ENCODE measurements around the gene RASA1.

Gene RASA1

DNA sequence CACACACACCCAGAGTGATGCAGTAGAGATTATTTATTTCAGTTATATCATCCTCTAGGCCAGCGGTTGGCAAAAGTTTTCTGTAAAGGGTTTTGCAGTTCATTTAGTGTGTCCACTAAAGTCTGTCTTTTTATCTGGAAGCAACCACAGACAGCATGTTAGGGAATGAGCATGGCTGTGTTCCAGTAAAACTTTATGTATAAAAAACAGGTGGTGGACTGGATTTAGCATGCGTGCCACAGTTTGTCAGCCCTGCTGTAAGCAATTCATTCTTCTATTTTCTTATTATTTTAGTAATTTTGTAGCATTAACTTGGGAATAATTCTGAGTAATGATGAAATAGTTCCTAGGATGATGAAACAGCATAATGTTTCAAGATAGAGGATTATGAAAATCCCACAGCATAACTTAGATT lies 93.4 kb downstream of the RASA1 start:
- DNase-seq (ENCODE audit: low spot score) = no peak

DNA sequence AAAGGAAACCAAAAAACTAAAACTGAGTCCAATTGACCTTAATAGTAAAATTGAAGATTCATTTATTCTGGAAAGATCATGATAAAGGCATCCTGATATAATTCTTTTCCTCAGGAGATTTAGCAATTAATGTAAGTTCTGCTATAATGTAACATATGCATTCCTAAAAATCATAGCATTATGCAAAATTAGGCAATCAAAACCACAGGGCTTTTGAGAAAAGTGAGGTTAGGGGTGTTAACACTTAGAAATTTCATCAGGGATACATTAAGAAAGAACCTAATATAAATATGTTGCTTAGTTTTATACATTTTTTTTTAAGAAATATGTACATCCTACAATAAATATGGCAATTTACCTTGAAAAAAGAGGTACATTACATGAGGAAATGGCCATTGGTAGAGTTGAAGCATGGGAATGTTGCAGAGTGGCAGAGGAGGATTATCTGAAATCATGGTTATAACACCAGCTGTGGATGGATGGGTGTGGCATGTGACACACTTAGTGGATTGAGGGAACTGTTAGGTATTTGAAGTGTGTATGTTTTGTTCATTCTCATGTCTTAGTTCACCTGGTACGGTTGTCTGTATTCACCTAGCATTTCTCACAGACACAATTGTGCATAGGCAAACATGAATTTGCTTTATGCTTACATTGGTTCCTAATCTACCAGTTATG lies 94.0 kb downstream of the RASA1 start:
- DNase-seq (ENCODE audit: low spot score) = no peak

DNA sequence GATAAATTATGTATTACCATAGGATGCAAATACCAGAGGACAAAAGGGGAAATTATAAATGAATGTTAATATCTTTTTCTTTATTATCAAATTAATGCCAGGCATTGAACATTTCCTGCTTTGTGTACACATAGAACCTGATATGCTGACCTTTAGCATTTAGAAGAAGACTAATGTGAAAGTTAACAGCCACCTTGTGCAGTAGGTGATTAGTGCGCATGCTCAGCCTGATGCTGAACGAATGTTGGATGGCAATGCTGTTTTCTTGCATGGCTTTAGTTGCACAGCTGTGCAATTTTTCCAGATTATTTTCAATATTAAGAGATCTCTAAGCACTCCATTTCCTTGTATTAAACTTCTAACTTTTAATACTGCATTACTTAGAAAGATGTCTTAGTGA lies 99.6 kb downstream of the RASA1 start:
- DNase-seq (ENCODE audit: low spot score) = no peak

DNA sequence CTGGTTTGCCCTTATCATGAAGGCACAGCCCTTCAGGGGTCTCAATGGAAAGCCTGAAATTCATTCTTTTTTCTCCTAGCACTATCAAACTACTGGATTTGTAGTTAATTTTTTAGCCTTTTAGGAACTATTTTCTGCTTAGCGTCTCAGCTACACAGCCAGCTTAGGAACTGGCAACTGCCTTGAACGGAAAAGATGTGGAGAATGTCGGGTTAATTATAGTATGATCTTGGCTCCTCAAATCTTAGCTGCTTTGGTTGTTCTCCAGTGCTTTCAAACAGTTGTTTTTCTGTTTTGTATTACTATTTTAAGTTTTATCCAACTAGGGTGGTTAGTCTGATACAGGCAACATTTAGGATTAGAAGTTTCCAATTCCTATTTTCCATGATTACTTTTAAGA lies 100.9 kb downstream of the RASA1 start:
- DNase-seq (ENCODE audit: low spot score) = no peak

DNA sequence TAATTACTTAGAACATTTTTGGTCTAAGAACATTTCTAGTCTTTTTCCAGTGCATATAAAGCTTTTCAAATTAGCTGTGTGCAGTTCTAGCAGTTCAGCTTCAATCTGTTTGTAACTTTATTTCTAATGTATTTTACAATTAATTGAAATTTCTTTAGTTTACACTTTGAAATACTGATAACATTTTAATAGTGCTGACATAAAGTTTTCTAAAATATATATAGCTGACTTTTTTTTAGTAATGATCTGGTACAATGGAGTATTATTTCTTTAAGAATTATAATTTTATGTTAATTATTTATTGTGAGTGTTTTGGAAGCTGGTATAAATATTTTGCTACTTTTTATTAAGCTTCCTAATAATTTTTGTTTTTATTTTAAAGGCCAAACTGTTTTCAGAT lies 101.7 kb downstream of the RASA1 start:
- DNase-seq (ENCODE audit: low spot score) = no peak

DNA sequence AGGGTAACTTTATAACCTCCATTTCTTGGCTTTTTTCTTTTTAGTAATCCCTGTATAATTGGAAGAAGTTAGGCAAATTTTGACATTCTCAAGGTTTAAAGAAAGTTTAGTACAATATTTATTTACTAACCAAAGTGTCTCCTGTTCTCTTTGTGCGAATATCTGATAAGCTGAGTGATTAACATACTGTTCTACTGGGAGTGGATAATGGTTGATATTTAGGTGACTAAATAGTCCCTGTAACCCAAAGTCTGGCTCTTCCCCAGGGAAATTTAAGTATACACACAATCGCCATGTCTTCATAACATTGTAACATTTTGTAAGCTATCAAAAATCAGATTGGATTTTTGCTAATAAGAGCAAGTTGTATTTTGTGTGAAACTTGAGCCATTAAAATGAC lies 105.0 kb downstream of the RASA1 start:
- DNase-seq (ENCODE audit: low spot score) = no peak

DNA sequence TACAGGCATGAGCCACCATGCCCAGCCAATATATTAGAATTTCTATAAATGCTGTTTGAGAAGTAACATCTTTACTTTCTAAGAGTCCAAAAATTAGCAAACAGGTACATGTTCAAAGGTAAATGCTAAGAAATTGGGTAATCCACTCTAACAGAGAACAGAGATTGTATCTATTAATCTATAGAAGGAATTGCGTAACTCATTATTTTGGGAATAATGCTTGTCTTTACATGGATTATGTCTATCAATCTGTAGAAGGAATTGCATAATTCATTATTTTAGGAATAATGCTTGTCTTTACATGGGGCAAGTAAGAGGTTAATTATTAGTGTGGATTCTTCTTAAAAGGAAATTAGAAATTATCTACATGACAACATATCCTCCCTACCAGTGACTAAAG lies 114.5 kb downstream of the RASA1 start:
- DNase-seq (ENCODE audit: low spot score) = no peak

DNA sequence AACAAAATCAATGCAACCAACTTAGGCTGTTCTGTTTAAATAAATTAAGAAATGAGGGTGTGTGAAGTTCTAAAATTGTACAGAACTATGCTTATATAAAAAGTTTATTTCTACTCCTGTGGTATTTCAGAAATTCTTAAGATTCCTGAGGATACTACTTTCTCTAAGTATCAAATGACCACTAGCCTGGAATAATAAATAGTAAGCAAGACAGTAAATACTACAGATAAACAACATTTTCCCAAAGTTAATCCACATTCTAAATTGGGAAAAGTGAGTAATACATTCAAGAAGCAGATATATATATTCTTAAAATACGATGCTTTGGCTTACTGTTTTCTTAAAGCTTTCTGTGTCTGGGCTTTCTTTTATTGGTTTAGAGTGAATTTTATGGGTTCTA lies 115.5 kb downstream of the RASA1 start:
- DNase-seq (ENCODE audit: low spot score) = no peak

DNA sequence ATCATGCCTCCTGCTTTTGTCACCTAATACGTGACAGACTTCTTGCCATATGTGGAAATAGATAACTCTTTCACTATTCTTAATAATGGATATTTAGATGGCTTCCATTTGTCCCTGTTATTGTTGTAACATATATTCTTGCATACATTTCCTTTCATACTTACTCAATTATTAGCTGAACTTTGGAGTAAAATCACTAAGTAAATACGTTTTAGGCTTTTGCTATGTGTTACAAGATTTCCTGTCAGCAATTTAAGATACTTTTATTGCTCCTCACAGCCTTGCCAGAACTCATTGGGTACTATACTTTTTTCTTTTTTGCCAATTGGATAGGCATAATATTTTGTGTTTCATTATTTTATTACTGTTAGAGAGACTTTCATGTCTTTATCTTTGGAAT lies 118.1 kb downstream of the RASA1 start:
- DNase-seq (ENCODE audit: low spot score) = no peak

DNA sequence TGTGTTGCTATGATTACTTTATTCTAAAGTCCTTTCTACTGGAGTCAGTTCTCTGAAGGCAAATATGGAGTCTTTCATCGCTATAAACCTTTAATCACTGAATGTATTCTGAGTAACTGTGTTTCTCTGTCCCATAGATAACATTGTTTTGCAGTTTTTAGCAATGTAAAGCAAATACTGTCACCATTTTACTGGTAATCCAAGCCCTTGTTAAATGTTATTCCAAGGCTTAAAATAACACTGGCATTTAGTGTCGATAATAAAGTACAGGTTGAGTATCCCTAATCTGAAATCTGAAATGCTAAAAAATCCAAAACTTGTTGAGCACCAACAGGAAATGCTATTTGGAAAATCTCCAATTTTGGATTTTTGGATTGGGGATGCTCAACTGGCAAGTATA lies 120.4 kb downstream of the RASA1 start:
- no peak for DNase-seq (ENCODE audit: low spot score)

DNA sequence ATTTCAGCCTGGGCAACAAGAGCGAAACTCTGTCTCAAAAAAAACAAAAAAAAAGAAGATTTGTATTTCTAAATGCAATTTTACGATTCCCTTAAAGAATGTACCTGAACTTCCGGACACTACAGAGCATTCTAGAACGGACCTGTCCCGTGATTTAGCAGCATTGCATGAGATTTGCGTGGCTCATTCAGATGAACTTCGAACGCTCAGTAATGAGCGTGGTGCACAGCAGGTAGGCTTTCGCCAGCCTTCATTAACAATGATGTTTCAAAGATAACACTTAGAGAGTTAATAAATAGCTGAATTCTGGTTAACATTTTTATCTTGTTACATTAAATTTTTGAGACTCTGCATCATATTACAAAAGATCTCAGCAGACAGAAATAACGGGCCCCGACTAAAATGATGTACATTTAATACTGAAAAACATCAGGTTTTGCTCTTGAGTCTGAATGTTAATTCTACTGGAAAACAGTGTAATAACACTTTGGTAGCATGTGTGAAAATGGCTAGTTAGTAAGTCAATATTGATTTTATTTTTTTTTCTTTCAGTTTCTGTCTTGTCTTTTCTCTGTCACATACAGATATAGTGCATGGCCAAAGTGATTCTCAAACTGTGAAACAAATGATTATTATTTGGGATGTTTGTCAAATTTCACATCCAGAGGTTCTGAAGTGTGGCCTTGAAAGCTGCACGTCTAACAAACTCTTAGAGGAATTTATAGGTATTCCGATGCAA lies 121.8 kb downstream of the RASA1 start:
- DNase-seq (ENCODE audit: low spot score) = no peak

DNA sequence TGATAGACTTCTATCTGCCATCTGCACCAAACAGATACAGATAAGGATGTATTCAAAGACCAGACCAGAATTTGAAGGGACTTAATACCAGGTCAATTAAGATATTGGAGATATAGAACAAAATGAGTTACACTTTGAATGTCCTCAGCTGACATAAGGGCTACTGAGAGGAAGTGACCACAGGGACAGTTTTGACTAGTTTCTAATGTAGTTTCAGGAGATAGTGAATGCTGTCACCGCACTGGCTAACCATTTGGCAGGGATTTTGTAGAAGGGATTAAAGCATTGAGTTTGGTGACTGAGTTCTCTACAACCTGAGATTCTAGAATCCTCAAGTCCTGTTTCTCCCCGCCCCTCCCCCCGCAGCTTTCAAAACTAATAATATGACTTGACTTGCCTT lies 122.4 kb downstream of the RASA1 start:
- DNase-seq (ENCODE audit: low spot score) = no peak

DNA sequence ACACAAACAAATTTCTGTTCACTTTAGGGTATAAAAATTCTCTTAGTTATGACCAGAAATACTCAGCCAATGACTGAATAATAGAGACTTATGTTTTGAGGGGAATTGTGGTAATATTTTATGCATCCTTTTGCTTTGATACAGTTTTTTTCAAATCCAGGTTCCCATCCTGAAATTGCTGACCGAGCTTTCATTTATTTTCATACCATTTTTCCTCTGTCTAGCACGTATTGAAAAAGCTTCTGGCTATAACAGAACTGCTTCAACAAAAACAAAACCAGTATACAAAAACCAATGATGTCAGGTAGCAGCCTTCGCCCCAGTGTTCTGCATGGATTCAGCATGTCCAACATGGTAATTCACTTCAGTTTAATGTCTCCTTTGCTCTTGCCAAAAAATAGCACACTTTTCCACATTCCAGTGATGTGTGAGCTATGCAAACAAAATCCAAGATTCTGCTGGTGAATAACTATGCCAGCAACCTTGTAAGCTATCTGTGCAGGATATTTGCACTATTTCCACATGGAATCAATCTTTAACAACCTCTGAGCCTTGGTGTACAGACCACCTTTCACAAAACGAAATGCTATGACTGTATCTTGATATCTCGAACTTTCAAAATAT lies 123.0 kb downstream of the RASA1 start:
- no peak for DNase-seq (ENCODE audit: low spot score)

DNA sequence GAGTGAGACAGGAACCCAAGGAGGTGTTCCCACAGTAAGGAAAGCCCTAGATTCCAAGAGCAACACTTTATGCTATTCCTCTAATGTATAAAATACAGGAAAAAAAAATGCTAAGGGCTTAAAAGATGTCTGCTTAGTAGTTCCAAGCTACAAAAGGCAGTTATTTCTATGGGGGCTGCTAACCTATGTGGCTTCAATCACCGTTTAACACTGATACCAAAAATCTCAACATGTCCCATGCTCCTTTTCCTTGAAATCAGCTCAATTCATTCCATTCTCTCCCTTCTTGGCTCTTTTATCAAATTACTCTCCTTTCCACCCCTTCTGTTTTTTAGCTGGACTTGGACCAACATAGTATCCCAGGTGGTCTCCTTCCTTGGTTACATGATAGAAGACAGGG lies 124.5 kb downstream of the RASA1 start:
- no peak for DNase-seq (ENCODE audit: low spot score)

DNA sequence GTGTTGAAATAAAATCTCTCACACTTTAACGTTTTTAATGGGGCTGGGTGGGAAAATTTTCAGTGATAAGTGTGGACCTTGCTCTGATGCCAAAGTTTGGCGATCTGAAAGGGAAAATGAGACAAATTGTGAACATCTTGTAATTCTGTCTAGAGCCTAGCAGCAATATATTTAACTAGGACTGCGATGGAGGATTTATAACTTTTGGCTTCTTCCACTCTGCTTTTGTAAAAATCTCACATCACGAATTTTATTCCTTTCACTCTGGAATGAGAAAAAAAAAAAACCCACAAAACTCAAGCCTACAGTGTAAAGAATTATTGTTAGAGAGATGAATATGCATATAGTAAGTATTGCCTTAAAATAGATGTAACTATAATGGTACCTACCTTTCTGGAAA lies 125.1 kb downstream of the RASA1 start:
- DNase-seq (ENCODE audit: low spot score) = no peak

DNA sequence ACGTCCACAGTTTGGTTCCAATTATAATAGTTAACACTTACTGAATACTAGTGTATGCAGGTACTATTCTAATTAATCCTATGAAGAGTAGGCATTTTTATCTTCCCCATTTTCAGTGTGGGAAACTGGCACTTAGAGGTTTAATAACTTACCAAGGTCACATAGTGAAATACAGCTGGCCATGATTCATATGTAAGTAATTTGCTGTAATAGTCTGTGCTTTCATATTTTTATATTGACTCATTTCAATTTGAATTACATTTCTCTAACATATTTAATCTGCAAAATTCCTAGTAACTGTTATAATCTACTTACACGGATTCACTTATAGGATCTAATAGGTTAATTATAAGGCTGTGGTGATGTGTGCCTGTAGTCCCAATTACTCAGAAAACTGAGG lies 125.6 kb downstream of the RASA1 start:
- no peak for DNase-seq (ENCODE audit: low spot score)

DNA sequence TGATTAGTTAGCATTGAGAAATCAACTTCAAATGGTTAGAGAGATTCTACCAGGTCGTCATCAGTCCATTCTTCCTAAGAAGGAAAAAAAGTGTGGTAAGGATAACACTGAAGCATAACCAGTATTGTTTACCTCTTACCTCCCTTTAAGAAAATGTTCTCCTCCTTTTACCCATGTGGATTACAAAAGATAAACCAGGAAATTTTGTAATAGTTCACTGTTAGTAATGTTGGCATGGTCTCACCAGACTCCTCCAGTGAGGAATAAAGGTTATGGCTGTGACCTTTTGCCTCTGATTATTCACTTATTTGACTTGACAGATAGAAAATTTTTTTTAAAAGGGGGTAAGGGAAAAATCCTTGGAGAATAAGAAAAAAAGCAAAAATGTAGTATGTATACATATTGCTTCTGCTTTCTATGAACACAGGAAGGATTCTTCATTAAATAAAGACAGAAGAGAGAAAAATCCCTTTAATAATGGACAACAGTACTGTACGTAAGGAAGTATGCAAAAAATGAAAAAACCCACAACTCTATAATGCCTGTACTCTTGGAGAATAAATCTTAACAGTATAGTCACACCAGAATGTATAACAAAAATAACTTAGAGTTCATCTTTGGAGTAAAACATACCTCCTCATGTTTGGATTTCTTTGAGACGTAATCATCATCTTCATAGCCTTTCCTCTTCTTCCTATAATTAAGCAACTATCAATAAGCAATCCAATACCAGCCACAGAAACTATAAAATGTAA lies 126.9 kb downstream of the RASA1 start:
- no peak for DNase-seq (ENCODE audit: low spot score)

DNA sequence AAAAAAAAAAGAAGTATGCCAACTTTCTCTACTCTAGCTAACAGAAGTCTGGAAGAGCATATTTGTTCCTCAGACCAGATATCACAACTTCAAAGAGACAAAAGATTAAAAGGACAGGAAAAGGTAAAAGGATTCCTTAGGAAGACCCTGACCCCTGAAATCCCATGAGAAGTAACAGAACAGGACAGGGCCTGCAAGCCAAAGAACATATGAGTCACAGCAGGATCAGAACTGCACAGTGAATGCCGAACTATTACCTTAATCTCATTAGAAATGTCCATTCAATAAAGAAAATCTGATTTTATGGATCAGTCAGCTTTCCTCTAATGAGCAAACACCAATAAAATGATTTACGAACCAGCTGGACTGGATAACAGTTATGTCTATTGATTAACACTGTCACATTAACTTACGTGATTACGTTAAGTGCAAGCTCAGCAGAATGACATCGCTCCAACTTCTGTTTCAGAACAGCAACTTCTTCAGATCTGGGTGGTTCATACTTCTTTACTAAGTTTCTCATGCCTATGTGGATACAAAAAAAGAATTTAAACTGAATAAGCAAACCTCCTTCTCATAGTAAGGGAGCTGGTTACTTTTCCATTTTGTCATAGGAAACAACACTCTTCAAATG lies 131.4 kb downstream of the RASA1 start:
- DNase-seq (ENCODE audit: low spot score) = no peak

DNA sequence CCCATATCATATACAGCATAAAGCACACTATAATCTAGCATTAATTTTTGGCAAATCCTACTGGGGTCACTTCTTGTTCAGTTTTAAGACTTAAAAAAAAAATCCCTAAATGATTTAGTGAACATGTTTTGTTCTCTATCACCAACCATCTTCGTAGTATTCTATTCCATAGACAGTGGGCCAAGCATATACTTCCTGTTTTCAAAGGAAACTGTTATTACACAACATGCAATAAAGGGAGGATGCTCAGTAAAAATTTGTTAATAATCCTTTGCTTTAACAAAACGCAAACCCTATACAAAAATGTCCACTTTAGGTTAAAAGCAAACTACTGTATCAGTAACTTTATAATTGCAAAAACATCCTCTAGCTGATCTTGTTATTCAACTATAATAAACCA lies 132.0 kb downstream of the RASA1 start:
- no peak for DNase-seq (ENCODE audit: low spot score)

DNA sequence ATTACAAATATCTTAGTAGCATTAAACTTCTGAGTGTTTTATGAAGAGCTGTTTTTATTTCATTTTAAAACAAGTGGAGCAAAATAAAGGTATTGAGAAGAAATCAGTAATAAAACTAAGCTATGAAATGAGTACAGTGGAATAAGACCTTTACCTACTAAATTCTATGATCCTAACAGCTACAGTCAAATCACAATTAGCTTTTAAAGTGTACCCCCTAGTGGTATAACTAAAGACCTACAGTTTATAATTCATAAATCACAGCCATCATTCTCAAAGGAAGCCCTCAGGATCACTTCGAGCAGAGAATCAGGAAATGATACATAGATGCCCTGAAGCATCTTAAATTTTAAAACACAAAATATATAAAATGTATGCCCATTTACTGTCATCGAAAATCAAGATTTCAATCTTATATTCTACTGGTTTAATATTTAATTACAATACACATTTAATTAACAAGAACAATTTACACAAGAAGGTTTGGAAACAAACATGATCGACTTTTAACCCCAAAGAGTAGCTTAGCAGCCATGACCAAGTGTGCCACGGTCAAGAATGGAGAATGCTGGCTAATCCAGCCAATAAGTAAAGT lies 132.7 kb downstream of the RASA1 start:
- DNase-seq (ENCODE audit: low spot score) = no peak

DNA sequence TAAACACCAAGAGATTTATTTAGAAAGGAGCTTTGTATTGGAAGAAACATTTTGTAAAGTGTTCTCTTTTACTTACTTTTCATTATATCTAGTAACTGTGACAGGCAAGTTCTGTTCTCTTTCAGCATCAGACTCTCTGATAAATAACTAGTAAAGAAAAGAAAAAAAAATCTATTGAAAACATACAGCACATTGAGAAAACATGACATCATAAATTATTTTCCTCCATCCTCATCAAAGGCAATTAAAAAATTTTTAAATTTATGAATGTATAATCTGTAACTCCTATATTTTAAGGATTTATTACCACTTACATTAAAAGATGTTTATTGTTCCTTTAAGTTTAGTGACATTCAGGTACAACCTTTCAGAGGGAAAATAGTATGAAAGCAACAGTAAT lies 133.9 kb downstream of the RASA1 start:
- DNase-seq (ENCODE audit: low spot score) = no peak

DNA sequence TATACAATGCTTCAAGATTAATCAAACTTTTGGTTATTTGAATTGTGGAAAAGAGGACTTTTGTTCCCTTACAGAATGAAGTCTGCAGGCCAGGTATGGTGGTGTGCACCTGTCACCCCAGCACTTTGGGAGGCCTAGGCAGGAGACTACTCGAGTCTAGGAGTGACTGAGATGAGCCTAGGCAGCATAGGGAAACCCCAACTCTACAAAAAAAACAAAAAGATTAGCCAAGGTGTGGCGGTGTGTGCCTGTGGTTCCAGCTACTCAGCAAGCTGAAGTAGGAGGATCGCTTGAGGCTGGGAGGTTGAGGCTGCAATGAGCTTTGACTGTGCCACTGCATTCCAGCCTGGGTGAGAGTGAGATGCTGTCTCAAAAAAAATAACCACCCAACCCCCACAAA lies 135.7 kb downstream of the RASA1 start:
- no peak for DNase-seq (ENCODE audit: low spot score)
